ENCODE results near the gene CDH13. TPM values are rescaled to one million over a fixed set of nuclear protein-coding genes. Genes with fewer than 3 reads are reported as not detected.

The CDH13 gene
- total and polyA plus RNA-seq, 7 donors = 6.1 to 30.7 (median 22.8) TPM

DNA sequence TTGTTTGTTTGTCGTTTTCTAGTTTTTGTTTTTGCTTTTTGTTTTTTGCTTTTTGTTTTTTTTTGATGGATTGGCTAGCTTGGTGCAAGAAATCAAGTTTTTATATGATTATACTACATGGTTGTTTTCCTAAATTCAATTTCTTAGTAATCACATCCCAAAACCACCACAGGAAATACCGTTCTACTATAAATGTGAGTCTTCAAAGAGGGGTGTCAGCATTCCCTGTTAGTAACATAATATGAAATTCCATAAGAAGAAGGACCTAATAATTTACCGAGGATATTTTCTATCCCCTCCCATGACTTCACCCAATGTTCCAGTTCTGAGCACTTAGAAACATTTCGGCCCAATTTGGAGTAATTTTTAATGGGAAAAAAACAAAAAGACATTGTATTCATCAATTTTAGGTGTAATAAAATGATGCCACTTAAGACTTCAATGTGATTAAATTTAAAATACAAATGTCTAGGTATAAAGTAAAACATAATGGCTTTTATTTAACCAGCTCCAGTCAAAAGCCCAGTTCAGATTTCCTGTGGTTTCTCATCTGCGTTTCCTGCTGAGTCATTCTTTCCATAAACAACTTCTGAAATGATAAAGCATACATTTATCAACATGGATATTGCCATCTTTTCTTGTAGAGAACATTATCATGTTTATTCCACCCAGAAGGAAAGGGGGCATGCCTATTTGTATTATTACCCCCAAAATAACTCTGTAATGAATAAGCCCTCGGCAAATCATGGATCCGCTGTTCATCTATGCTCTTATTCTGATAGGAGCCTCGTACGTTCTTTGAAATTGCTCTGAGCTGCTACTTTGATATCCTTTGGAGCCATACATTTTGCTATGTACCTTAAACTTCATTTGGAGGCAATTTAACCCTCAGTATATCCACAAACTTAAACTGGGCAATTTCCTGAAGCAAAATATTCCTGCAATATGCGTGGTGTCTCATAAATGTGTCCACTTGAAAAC, 1209.1 kb downstream of the CDH13 start:
- TF ChIP-seq, protein P1, sequence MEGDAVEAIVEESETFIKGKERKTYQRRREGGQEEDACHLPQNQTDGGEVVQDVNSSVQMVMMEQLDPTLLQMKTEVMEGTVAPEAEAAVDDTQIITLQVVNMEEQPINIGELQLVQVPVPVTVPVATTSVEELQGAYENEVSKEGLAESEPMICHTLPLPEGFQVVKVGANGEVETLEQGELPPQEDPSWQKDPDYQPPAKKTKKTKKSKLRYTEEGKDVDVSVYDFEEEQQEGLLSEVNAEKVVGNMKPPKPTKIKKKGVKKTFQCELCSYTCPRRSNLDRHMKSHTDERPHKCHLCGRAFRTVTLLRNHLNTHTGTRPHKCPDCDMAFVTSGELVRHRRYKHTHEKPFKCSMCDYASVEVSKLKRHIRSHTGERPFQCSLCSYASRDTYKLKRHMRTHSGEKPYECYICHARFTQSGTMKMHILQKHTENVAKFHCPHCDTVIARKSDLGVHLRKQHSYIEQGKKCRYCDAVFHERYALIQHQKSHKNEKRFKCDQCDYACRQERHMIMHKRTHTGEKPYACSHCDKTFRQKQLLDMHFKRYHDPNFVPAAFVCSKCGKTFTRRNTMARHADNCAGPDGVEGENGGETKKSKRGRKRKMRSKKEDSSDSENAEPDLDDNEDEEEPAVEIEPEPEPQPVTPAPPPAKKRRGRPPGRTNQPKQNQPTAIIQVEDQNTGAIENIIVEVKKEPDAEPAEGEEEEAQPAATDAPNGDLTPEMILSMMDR (IDR thresholded peaks at IDR 0.05) = no peak
- Histone ChIP-seq H3K4me1 (no peaks in the 10 kb centered on the region), H3K4me3 (no peak overlapping the region), H3K27ac (no peak overlapping the region), H3K36me3 (ENCODE audit: insufficient read depth in 1 of 2, low read depth in 1 of 2) (no peaks in the 10 kb centered on the region), H3K27me3 (ENCODE audit: insufficient read depth in 3 of 3, low read length in 2 of 3) (no peaks in the 10 kb centered on the region), H3K9me3 (peaks cover 4% of the 10 kb centered on the region)
- ATAC-seq (no peak), DNase-seq (no peak)
- 79 to 84% (median 80%) methylated on average over 10 of the region's 10 CpGs for WGBS, 3 donors
- intact Hi-C loops (cut with DNase I) = loop anchor here in 1 of 2 donors (5.0 kb wide), 1 partner anchor 41 kb away; no protein-coding TSS in a partner anchor

DNA sequence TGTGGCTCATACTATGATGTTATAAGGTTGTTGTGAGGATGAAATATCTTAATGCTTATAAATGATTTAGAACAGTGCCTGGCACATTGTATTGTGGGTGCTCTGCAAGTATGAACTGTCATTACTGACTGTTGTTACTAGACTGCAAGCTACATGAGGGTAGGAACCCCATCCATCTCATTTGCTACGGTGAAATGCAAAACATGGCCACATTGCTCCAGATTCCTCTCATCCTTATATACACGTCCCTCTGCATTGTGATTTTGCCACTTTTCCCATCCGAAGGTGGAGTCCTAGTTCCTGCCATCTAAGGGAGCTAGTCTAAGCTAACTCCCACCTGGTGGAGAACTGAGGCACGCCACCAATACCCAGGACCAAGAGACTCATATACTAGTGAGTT, 1210.8 kb downstream of the CDH13 start:
- Histone ChIP-seq H3K27me3 (ENCODE audit: insufficient read depth in 3 of 3, low read length in 2 of 3) (no peaks in the 10 kb centered on the region), H3K36me3 (ENCODE audit: insufficient read depth in 1 of 2, low read depth in 1 of 2) (no peaks in the 10 kb centered on the region)
- no peak for ATAC-seq

DNA sequence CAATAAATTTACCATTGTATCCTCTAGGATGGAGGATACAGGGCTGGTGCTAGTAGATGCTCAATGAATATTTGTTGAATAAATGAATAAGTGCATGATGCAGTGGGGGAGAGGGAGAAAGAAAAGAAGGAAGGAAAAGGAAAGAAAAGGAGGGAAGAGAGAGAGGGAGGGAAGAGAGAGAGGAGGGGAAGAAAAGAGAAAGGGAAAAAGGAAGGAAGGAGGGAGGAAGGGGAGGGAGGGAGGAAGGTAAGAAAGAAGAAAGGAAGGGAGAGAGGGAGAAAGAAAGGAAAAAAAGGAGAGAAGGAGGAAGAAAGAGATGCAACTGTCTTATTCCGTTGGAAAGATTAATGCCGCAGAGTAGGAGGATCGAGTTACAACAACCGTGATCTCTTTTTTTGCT, 1211.4 kb downstream of the CDH13 start:
- H3K27ac ChIP-seq = no peak overlapping the region
- no peak for DNase-seq
- 30 to 36% (median 32%) methylated on average over 4 of the region's 4 CpGs for WGBS, 3 donors
- TF ChIP-seq, protein P1 (IDR thresholded peaks at IDR 0.05) = no peak
- no peak for ATAC-seq
- no peak overlapping the region for H3K4me3 ChIP-seq
- no peaks in the 10 kb centered on the region for H3K36me3 ChIP-seq (ENCODE audit: insufficient read depth in 1 of 2, low read depth in 1 of 2)
- no peaks in the 10 kb centered on the region for H3K27me3 ChIP-seq (ENCODE audit: insufficient read depth in 3 of 3, low read length in 2 of 3)
- intact Hi-C loops (cut with DNase I) = loop anchor here in 1 of 2 donors (5.0 kb wide), 1 partner anchor 39 kb away; no protein-coding TSS in a partner anchor
- peaks cover 4% of the 10 kb centered on the region for H3K4me1 ChIP-seq
- peaks cover 4% of the 10 kb centered on the region for H3K9me3 ChIP-seq

More for the DNA sequence above, 1210.8 kb downstream of the CDH13 start:
- 91 to 95% (median 93%) methylated on average over 4 of the region's 4 CpGs for WGBS, 3 donors
- no peak for DNase-seq
- H3K9me3 ChIP-seq = peaks cover 4% of the 10 kb centered on the region
- no peaks in the 10 kb centered on the region for H3K4me1 ChIP-seq
- intact Hi-C loops (cut with DNase I) = loop anchor here in 1 of 2 donors (5.0 kb wide), 1 partner anchor 40 kb away; no protein-coding TSS in a partner anchor
- TF ChIP-seq, protein P1 (IDR thresholded peaks at IDR 0.05) = no peak
- H3K4me3 ChIP-seq = no peak overlapping the region
- H3K27ac ChIP-seq = no peak overlapping the region

DNA sequence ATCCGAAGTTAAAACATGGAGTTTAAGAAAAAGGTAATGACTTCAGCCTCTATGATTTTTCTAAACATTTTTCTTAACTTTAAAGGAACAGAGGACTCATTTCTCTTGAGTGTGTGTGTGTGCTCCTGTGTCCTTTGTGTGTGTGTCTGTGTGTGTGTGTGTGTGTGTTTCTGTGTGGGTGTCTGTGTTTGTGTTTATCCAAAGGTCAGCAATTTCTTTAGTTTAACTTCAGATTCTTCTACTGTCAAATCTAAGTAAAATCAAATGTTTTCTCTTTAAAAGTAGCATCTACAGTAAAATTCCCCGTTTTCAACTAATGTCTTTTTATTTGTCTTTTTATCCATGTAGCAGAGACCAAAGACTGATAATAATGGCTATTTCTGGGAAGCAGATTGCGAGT, 1212.8 kb downstream of the CDH13 start:
- no peak overlapping the region for H3K27ac ChIP-seq
- peaks cover 4% of the 10 kb centered on the region for H3K9me3 ChIP-seq
- DNase-seq (no peak), ATAC-seq (no peak)
- TF ChIP-seq, protein P1 (IDR thresholded peaks at IDR 0.05) = no peak
- no peaks in the 10 kb centered on the region for H3K36me3 ChIP-seq (ENCODE audit: insufficient read depth in 1 of 2, low read depth in 1 of 2)
- H3K4me1 ChIP-seq = peaks cover 12% of the 10 kb centered on the region
- H3K4me3 ChIP-seq = no peak overlapping the region
- no peaks in the 10 kb centered on the region for H3K27me3 ChIP-seq (ENCODE audit: insufficient read depth in 3 of 3, low read length in 2 of 3)
- WGBS, 3 donors = 53 to 68% (median 66%) methylated on average over 3 of the region's 3 CpGs
- intact Hi-C loops (cut with DNase I) = loop anchor here in 1 of 2 donors (5.0 kb wide), 1 partner anchor 38 kb away; no protein-coding TSS in a partner anchor

All from psoas muscle (tissue), 8 donors.